ENCODE measurements around the gene GRID2.

- TF ChIP-seq EZH2phosphoT487 (IDR thresholded peaks at IDR 0.05; ENCODE audit: low read length) (no peak), CTCF (IDR thresholded peaks at IDR 0.05; ENCODE audit: low read length) (no peak), EZH2 (optimal IDR thresholded peaks at IDR 0.05; ENCODE audit: low read depth, low read length) (no peak)
Measured at GRCh38 chr4:92264163-92264562, 39.6 kb upstream of the GRID2 start.

Measured in MM.1S (cell line).